NCI-H510A treated with DMSO at 0.1 percent for 48 hours (cell line): Measurements from ENCODE around the gene IL34.

ENCODE experiments used
- DNase-seq: peaks from one replicate; lab custom pipeline; 2025; lab: John Stamatoyannopoulos, UW

IL34 gene

DNA sequence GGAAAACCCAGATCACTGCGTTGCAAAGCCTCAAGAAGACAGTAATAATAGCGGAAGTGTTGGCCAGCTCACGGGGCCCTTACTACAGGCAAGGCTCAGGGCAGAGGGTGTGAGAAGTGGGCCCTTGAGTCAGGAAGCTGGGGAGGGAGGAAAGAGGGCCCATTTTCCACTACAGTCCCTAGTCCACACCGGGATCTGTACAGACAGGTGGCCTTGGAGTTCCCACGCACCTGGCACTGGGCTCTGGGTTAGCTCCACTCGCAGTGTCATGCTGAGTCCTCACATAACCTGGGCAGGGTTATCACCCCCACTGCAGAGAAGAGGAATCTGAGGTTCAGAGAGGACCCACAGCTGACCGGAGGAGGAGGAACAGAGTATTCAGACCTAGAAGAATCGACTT lies 56.3 kb downstream of the IL34 start:
- DNase-seq, result peak; percentile 58

DNA sequence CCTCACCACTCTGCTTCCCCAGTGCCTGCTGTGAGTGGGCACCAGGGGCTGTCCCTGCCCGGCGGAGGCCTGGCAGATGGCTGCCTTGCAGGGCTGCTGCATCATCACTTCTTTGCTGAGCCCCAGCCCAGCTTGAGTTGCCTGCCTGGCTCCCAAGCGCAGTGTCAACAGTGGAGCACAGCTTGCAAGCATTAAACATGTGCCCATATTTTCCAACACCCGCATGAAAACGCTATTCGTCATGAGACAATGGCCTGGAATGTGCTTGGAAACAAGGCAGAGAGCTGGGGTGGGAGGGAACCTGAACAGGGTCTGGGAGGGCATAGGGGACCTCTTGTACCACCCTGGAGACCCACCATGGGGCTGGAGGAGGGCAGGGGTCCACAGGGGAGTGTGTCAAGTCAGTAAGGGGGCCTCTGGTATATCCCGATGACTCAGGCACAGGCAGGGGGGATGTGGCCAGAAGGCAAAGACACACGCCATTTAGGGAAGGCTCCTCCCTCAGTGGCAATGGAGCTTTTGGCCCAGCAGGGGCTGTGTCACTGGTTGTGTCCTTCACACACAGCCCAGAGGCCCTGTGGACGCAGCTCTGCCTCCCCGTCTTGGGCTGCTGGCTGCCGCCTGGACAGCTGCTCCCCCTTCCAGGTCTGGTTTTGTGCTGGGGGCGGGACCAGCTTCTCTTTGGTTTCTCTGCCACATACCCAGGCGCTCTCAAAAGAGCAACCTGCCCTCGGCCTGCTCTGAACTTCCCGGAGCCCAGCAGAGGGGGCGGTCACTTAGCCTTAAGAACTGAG lies 56.9 kb downstream of the IL34 start:
- DNase-seq, result peak; percentile 47

DNA sequence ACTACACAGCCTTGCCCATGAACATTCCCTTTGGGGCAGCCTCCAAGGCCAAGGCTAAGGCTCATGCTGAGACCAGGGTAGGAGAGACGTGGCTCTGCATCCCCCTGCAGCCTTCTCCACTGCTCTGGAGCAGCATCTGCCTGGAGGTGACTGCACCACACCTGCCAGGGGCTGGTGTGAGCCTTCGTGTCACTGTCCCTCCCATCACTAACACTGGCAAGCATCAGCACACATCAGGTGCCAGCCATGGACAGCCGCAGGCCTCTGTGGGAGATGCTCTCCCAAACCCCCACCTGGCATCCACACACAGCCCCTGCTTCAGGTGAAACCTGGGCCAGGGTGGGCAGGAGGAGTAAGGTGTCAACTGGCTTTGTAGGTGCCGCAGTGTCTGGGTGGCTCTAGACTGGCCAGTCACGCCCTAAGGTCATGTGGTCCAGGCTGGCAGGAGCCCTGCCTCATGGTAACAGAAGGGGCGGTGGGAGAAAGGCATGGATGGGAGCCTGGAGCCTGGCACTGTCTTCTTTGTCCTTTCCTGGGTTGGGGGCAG lies 57.5 kb downstream of the IL34 start:
- no peak for DNase-seq

DNA sequence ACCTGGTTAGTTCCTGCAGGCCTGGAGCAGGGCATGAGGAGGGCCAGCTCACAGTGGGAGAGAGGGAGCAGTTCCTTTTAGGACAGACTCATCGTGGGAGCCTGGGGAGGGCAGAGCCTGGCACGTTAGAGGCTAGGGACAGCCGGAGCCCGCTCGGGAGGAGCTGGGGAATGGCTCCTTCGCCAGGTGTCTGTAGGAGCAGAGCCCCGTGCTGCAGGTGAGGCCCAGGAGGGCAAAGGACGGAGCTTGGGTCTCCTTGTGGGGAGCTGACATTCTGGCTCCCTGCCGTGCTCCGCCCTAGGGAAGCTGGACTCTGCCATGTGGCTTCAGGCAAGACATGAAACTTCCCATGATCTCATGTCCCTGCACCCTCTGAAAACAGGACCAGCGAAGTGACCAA lies 58.2 kb downstream of the IL34 start:
- DNase-seq, result no peak

DNA sequence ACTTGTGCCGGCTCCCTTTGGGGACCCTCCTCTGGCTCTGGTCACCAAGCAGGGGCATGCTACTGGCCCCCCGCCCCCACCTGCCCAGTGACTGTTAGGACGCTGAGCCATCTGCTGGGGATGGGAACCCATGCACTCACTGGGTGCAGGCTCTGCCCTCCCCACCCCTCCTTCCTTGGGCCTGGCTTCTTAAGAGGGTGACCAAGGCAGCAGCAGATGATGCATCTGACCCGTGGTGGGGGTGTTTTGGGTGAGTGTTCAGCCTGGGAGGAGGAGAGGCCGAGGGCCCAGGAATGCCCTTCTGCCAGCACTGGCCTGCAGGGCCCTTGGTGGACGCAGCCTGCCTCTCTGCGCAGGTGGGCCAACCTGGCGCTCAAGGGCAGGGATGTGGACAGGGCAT lies 58.7 kb downstream of the IL34 start:
- no peak for DNase-seq

DNA sequence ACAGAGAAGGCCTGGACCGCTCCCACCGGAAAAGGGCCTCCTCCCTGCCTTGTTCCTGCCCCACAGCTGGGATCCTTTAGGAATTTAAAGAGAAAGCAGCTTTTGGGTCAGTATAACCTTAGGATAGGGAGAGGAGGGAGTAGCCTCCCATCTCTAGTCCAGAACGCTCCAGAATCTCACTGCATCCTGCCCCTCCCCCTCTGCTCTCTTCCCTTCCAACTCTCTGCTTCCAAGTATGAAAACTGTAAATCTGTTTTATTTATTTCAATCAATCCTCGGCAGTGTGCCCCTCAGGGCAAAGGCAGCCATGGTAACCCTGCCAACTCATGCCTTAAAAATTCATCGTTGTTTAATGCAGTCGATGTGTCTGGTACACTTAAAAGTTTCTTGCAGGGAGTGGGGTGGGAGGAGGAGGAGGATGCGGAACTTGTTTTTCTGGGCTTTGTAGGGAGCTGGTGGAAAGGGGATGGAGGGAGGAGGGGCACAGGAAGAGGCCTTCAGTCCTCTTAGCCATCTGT lies 60.6 kb downstream of the IL34 start:
- no peak for DNase-seq

DNA sequence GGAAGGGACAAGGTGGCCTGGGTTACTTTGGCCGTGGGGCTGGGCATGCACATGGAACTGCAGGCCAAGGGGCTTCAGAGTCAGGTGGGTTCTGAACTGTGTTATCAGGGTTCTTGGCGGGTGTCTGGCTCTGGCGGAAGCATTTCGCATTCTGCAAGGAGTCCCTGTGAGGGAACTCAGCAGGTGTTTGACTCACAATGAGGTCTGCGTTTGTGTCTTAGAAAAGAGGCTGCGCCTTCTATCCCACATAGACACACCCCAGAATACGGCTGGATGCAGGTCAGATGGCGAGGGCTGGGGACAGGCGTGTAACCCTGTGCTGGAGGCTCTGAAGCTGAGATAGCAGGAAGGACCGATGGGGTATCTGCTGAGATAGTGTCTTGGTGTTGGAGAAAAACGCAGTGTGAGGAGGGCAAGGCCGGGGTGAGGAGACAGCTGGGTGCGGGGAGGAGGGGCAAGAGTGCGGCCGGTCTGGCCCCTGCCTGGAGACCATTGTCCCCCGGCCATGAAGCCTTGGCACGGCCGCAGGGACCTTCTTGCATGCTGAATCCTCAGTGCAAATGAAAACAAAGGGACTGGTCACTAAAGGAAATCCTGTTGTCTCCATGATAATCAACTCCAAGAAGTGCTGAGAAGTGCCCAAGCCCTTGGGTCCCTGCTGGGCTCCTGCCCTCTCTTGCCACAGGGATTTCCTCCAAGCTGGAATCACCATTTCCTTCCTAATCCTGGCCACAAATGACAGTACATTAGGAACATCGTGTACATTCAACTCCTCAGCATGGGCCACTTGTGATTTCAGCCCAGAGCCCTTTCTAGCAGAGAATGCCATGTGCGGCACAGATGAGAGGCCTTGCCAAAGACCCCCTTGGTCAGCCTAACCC lies 62.2 kb downstream of the IL34 start:
- DNase-seq, result no peak

DNA sequence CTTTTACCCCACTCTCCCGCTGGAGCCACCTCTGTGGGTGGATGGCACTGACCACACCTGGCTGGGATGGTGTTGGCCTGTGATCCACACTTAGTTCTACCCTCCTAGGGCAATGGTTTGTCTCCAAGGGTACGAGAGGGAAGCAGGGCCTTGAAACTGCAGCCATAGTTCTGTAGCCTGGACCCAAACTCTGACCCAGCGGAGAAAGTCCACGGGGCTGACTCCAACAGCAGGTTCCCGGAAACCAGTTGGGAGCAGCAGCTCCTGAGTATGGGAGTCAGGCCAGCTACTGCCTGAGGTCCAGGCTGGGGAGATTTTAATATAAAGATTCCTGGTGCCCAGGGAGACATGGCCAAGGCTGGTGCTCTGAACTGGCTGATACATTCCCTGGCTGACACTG lies 63.1 kb downstream of the IL34 start:
- no peak for DNase-seq

DNA sequence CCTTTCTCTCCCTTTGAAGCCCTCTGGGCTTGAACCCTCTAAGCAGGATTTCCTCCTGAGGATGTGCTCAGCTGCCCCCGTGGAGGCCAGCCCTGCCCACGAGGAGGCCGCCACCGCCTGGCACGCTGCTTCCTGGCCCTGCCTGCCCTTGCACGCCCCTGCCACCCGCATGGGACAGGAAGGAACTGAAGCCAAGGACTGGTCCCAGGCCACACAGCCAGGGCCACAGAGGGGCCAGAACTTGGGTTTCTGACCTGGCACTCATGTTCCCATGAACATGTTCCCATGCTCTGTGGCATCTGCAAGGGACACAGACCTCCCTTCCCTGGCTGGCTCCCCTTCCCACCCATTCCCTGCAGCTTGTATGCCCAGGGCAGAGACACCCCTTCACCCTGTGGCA lies 63.6 kb downstream of the IL34 start:
- no peak for DNase-seq
